ENCODE data around the gene CTNND2.

Gene CTNND2

GRCh38 chr5:11311272-11311671 lies 593.0 kb downstream of the CTNND2 start:
- no peak for DNase-seq (ENCODE audit: low spot score)

- DNase-seq (ENCODE audit: low spot score) = no peak
Observed at GRCh38 chr5:11310158-11310557, 594.1 kb downstream of the CTNND2 start.

- DNase-seq (ENCODE audit: low spot score) = no peak
Observed at GRCh38 chr5:11306365-11306764, 597.9 kb downstream of the CTNND2 start.

GRCh38 chr5:11305245-11305644 lies 599.0 kb downstream of the CTNND2 start:
- no peak for DNase-seq (ENCODE audit: low spot score)

- no peak for DNase-seq (ENCODE audit: low spot score)
Observed at GRCh38 chr5:11304641-11305040, 599.6 kb downstream of the CTNND2 start.

GRCh38 chr5:11302663-11303062 lies 601.6 kb downstream of the CTNND2 start:
- no peak for DNase-seq (ENCODE audit: low spot score)

GRCh38 chr5:11301171-11301570 lies 603.1 kb downstream of the CTNND2 start:
- DNase-seq (ENCODE audit: low spot score) = no peak

- no peak for DNase-seq (ENCODE audit: low spot score)
Observed at GRCh38 chr5:11300736-11301135, 603.5 kb downstream of the CTNND2 start.

GRCh38 chr5:11298877-11299276 lies 605.4 kb downstream of the CTNND2 start:
- no peak for DNase-seq (ENCODE audit: low spot score)

- DNase-seq (ENCODE audit: low spot score) = no peak
Observed at GRCh38 chr5:11293523-11293922, 610.7 kb downstream of the CTNND2 start.

GRCh38 chr5:11292648-11293356 lies 611.4 kb downstream of the CTNND2 start:
- DNase-seq (ENCODE audit: low spot score) = no peak

- DNase-seq (ENCODE audit: low spot score) = no peak
Observed at GRCh38 chr5:11289733-11290132, 614.5 kb downstream of the CTNND2 start.

- DNase-seq (ENCODE audit: low spot score) = no peak
Observed at GRCh38 chr5:11289208-11289607, 615.0 kb downstream of the CTNND2 start.

GRCh38 chr5:11281842-11282241 lies 622.4 kb downstream of the CTNND2 start:
- no peak for DNase-seq (ENCODE audit: low spot score)

GRCh38 chr5:11277323-11277722 lies 626.9 kb downstream of the CTNND2 start:
- no peak for DNase-seq (ENCODE audit: low spot score)

GRCh38 chr5:11273180-11273903 lies 630.9 kb downstream of the CTNND2 start:
- no peak for DNase-seq (ENCODE audit: low spot score)

GRCh38 chr5:11269515-11269914 lies 634.7 kb downstream of the CTNND2 start:
- DNase-seq (ENCODE audit: low spot score) = no peak

- no peak for DNase-seq (ENCODE audit: low spot score)
Observed at GRCh38 chr5:11268891-11269290, 635.4 kb downstream of the CTNND2 start.

GRCh38 chr5:11266331-11266730 lies 637.9 kb downstream of the CTNND2 start:
- no peak for DNase-seq (ENCODE audit: low spot score)

- no peak for DNase-seq (ENCODE audit: low spot score)
Observed at GRCh38 chr5:11261241-11261640, 643.0 kb downstream of the CTNND2 start.

- no peak for DNase-seq (ENCODE audit: low spot score)
Observed at GRCh38 chr5:11258001-11258400, 646.2 kb downstream of the CTNND2 start.

- no peak for DNase-seq (ENCODE audit: low spot score)
Observed at GRCh38 chr5:11252523-11252922, 651.7 kb downstream of the CTNND2 start.

- DNase-seq (ENCODE audit: low spot score) = no peak
Observed at GRCh38 chr5:11252075-11252474, 652.2 kb downstream of the CTNND2 start.

GRCh38 chr5:11251247-11251646 lies 653.0 kb downstream of the CTNND2 start:
- no peak for DNase-seq (ENCODE audit: low spot score)

All from NAMALWA (cell line).